ENCODE measurements around the gene PEX1.
"Not testable (repeated sequence)": the region's sequence is repeated elsewhere in the genome, so short reads cannot be mapped to it uniquely, and the experiment has no call there.

Gene PEX1

GRCh38 chr7:92456236-92456635, 72.1 kb downstream of the PEX1 start:
- TF ChIP-seq CTCF (conservative IDR thresholded peaks at IDR 0.05; ENCODE audit: control insufficient read depth, insufficient read depth, low read depth, low read length), result no peak
- DNase-seq (ENCODE audit: low read depth), result peak; percentile 4
- no peak overlapping the region for H3K4me3 ChIP-seq (ENCODE audit: control insufficient read depth, low read depth, low read length)

GRCh38 chr7:92451645-92452044, 76.7 kb downstream of the PEX1 start:
- no peak for DNase-seq (ENCODE audit: low read depth)
- TF ChIP-seq CTCF (conservative IDR thresholded peaks at IDR 0.05; ENCODE audit: control insufficient read depth, insufficient read depth, low read depth, low read length), result no peak
- H3K4me3 ChIP-seq (ENCODE audit: control insufficient read depth, low read depth, low read length), result no peak overlapping the region

GRCh38 chr7:92448205-92448747, 80.0 kb downstream of the PEX1 start:
- TF ChIP-seq CTCF (conservative IDR thresholded peaks at IDR 0.05; ENCODE audit: control insufficient read depth, insufficient read depth, low read depth, low read length), result peak; percentile 50
- DNase-seq (ENCODE audit: low read depth), result peak; percentile 62

GRCh38 chr7:92447345-92448204, 80.7 kb downstream of the PEX1 start, which contains the start of gene GATAD1:
Gene GATAD1 (plus strand): TSS chr7:92447482. CDS start chr7:92447730, 248 bp downstream.
- TF ChIP-seq CTCF (conservative IDR thresholded peaks at IDR 0.05; ENCODE audit: control insufficient read depth, insufficient read depth, low read depth, low read length), result peak; percentile 87
- DNase-seq (ENCODE audit: low read depth), result peak; percentile 90
- peak within 1 kb of the TSS; percentile 78 for H3K4me3 ChIP-seq (ENCODE audit: control insufficient read depth, low read depth, low read length)

More at GRCh38 chr7:92448205-92448747, 80.0 kb downstream of the PEX1 start:
- peak overlapping the region; percentile 78 for H3K4me3 ChIP-seq (ENCODE audit: control insufficient read depth, low read depth, low read length)

- H3K4me3 ChIP-seq (ENCODE audit: control insufficient read depth, low read depth, low read length), result peak overlapping the region; percentile 3
- no peak for TF ChIP-seq CTCF (conservative IDR thresholded peaks at IDR 0.05; ENCODE audit: control insufficient read depth, insufficient read depth, low read depth, low read length)
- DNase-seq (ENCODE audit: low read depth), result no peak
These were observed 81.4 kb downstream of the PEX1 start for GRCh38 chr7:92446869-92447344.

GRCh38 chr7:92442720-92443119, 85.6 kb downstream of the PEX1 start:
- DNase-seq (ENCODE audit: low read depth), result not testable (repeated sequence)

GRCh38 chr7:92437956-92438491, 90.3 kb downstream of the PEX1 start:
- H3K4me3 ChIP-seq (ENCODE audit: control insufficient read depth, low read depth, low read length), result no peak overlapping the region

More at GRCh38 chr7:92442720-92443119, 85.6 kb downstream of the PEX1 start:
- not testable (repeated sequence) for H3K4me3 ChIP-seq (ENCODE audit: control insufficient read depth, low read depth, low read length)

More at GRCh38 chr7:92437956-92438491, 90.3 kb downstream of the PEX1 start:
- TF ChIP-seq CTCF (conservative IDR thresholded peaks at IDR 0.05; ENCODE audit: control insufficient read depth, insufficient read depth, low read depth, low read length), result no peak
- DNase-seq (ENCODE audit: low read depth), result no peak
